ENCODE data around the gene PRKG2. TPM values are rescaled to one million over a fixed set of nuclear protein-coding genes. Genes with fewer than 3 reads are reported as not detected.

The PRKG2 gene
- total RNA-seq, 4 donors from 2014 or later: 7.3 to 11.2 (median 8.8) TPM

DNA sequence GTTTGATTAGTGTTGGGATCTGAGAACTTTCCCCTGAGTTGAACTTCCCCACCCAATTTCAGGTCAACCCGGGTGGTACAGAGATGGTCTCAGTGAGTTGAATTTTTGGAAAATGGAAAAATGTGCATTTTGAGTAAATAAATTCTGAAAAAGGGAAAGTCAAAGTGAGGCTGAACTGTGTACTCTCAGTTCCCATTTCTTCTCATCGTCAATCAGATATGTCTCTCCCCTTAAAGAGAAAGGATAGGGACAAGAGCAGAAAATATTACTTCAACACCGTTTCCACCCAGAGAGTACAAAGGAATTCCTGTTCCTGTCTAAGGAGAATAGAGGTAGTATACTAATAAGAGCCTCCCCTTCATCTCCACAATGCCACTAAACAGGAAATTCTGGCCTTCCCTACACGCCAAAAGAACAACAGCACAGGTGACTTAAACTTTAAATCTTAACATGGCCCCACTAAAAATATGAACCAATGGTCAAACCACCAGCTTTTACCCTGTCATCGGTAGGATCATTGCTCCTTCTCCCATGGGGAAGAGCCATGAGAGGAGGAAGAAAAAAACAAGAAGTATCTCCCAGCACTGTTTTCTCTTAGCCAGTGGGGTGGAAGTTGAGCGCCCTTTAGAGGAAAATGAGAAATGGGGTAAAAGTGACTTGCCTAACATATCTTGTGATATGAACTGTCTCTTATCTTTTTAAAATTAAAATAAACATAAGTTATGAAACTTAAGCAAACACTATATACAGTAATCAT lies 154.3 kb downstream of the PRKG2 start:
- no peak for TF ChIP-seq POLR2AphosphoS5 (IDR thresholded peaks at IDR 0.05)
- TF ChIP-seq, protein P1, sequence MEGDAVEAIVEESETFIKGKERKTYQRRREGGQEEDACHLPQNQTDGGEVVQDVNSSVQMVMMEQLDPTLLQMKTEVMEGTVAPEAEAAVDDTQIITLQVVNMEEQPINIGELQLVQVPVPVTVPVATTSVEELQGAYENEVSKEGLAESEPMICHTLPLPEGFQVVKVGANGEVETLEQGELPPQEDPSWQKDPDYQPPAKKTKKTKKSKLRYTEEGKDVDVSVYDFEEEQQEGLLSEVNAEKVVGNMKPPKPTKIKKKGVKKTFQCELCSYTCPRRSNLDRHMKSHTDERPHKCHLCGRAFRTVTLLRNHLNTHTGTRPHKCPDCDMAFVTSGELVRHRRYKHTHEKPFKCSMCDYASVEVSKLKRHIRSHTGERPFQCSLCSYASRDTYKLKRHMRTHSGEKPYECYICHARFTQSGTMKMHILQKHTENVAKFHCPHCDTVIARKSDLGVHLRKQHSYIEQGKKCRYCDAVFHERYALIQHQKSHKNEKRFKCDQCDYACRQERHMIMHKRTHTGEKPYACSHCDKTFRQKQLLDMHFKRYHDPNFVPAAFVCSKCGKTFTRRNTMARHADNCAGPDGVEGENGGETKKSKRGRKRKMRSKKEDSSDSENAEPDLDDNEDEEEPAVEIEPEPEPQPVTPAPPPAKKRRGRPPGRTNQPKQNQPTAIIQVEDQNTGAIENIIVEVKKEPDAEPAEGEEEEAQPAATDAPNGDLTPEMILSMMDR (IDR thresholded peaks at IDR 0.05): no peak
- no peak for TF ChIP-seq EP300 (IDR thresholded peaks at IDR 0.05)
- no peak for TF ChIP-seq POLR2A (IDR thresholded peaks at IDR 0.05; ENCODE audit: low read depth)
- intact Hi-C loops (cut with DNase I): no loop called here
- 81% methylated on average over 6 of the region's 6 CpGs for WGBS
- H3K4me1 ChIP-seq: peaks cover 0 to 14% (median 2%) of the 10 kb centered on the region in 4 donors
- no peaks in the 10 kb centered on the region for H3K36me3 ChIP-seq
- DNase-seq (ENCODE audit: extremely low spot score): no peak
- no peak overlapping the region for H3K27ac ChIP-seq (replicated peaks in 1 of 4)
- no peaks in the 10 kb centered on the region for H3K9me3 ChIP-seq
- no peaks in the 10 kb centered on the region for H3K27me3 ChIP-seq
- H3K4me3 ChIP-seq: no peak overlapping the region

DNA sequence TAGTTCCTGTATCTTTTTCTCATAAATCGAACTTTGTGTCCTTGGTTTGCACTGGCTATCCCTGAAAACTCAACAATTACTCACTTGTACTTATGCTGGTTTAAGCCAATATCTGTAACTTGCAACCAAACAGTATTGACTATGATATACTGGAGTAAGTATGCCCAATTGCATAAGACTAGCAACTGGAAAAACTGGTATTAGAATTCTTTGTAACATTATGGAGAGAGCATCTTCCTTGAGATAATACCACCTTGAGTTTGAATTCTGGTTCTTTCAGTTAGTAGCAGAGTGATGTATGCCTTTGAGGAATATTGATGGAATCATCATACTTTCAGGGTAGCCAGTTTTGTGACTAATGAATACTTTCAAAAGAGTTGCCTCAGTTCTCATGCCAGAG lies 156.4 kb downstream of the PRKG2 start:
- H3K27me3 ChIP-seq: no peaks in the 10 kb centered on the region
- intact Hi-C loops (cut with DNase I): no loop called here
- H3K36me3 ChIP-seq: no peaks in the 10 kb centered on the region
- TF ChIP-seq POLR2AphosphoS5 (IDR thresholded peaks at IDR 0.05) (no peak), POLR2A (IDR thresholded peaks at IDR 0.05; ENCODE audit: low read depth) (no peak)
- WGBS: 63% methylated on average over 1 of the region's 1 CpG
- H3K9me3 ChIP-seq: no peaks in the 10 kb centered on the region
- H3K27ac ChIP-seq (replicated peaks in 1 of 4): no peak overlapping the region
- H3K4me1 ChIP-seq: peaks cover 0 to 2% (median under 1%) of the 10 kb centered on the region in 4 donors
- no peak overlapping the region for H3K4me3 ChIP-seq
- DNase-seq (ENCODE audit: extremely low spot score): no peak

DNA sequence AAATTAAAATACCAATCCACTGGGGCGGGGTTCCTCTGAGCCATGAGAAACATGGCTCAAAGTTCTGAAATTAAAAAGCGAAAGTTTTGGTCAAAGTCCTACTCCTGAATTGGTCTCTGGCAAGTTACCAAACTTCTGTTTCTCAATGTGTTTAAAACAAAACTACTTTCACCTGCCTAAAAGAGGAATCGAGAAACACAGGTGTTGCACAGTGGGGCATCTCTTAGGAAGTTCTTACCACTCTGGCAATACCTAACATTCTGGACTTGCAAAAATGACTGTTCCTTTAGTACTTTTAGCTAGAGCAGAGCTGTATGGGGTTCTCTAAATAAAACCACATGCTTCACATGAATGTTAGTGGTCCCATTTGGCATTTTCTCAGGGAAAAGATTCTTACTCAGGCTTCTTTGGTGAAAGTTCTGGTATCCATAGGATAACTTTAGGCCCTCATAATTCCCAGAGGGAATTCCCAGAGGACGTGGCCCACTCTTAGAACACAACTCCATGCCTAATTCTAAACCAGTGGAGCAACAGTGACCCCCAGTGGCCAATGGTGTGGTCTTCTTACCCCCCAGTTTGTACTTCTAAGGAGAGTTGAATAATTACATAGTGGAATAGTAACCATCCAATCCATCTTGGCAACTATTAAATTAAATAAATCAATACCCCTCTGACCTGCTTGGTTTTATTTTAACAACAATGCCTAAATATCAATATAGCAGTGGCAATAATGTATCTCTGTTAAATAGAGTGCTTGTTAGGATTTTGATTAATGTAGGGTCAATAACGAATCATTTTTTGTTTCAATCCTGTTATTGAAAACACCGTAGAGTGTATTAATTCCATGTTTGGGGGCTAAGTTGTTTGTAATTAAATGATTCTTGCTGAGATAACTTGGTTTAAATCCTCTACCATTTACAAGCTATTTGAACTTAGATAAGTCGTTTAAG lies 162.6 kb downstream of the PRKG2 start:
- no peak for DNase-seq (ENCODE audit: extremely low spot score)
- intact Hi-C loops (cut with DNase I): loop anchor here (5.0 kb wide), 1 partner anchor 690 kb away; no protein-coding TSS in a partner anchor
- peaks cover 4 to 52% (median 49%) of the 10 kb centered on the region in 4 donors for H3K4me1 ChIP-seq
- no peaks in the 10 kb centered on the region for H3K36me3 ChIP-seq
- H3K4me3 ChIP-seq: no peak overlapping the region
- no peaks in the 10 kb centered on the region for H3K27me3 ChIP-seq
- TF ChIP-seq, protein P1 (IDR thresholded peaks at IDR 0.05): peak; percentile 77 to 83 (median 80)
- TF ChIP-seq POLR2A (IDR thresholded peaks at IDR 0.05; ENCODE audit: low read depth) (no peak), POLR2AphosphoS5 (IDR thresholded peaks at IDR 0.05) (no peak)
- peak overlapping the region; percentile 2 to 74 (median 45) for H3K27ac ChIP-seq (replicated peaks in 1 of 4)
- no peaks in the 10 kb centered on the region for H3K9me3 ChIP-seq
- WGBS: 64% methylated on average over 7 of the region's 7 CpGs

DNA sequence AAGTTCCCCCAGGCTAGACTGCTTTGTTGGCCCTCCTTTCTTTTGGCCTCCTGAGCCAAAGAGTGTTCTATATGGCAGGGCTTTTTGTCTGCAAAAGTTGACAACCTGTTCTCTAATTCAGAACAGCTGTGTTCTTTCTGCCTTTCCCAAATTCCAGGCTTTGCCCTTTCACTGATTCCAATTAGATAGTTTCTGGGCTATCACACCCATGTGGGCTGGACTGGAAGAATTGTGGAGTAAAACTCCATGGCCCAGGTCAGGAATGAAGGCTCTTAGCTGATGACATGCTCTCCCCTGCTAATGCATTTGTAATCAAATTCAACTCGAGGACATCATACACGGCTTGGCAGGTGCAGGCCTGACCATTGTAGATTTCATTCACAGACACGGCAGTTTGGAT lies 165.1 kb downstream of the PRKG2 start:
- intact Hi-C loops (cut with DNase I): loop anchor here (5.0 to 10.0 kb wide), 2 partner anchors 435 to 688 kb away; no protein-coding TSS in a partner anchor
- TF ChIP-seq, protein P1 (IDR thresholded peaks at IDR 0.05): no peak
- TF ChIP-seq POLR2AphosphoS5 (IDR thresholded peaks at IDR 0.05): peak; percentile 5 to 18
- TF ChIP-seq EP300 (IDR thresholded peaks at IDR 0.05): no peak
- no peak for TF ChIP-seq POLR2A (IDR thresholded peaks at IDR 0.05; ENCODE audit: low read depth)
- H3K4me3 ChIP-seq: peak overlapping the region in 1 of 4 donors; percentile 7
- DNase-seq (ENCODE audit: extremely low spot score): no peak
- H3K36me3 ChIP-seq: peaks cover 0 to 4% (median 0%) of the 10 kb centered on the region in 4 donors
- peaks cover 4 to 52% (median 51%) of the 10 kb centered on the region in 4 donors for H3K4me1 ChIP-seq
- no peaks in the 10 kb centered on the region for H3K9me3 ChIP-seq
- H3K27ac ChIP-seq (replicated peaks in 1 of 4): peak overlapping the region; percentile 58 to 74 (median 70)
- 19% methylated on average over 3 of the region's 3 CpGs for WGBS
- no peaks in the 10 kb centered on the region for H3K27me3 ChIP-seq
